Stimulated activated CD8-positive, alpha-beta memory T cell treated with anti-CD3 and anti-CD28 coated beads, Interleukin-15, amount 100 ng/mL, for 1 hour (primary cell): ENCODE measurements around the gene DSE.
"Not testable (repeated sequence)": the region's sequence is repeated elsewhere in the genome, so short reads cannot be mapped to it uniquely, and the experiment has no call there.

Experiments used
- DNase-seq: peaks from one replicate; pipeline ENCODE4 v3.0.0-alpha.2; 2020; ENCODE audit warnings: low read depth

DSE gene

DNA sequence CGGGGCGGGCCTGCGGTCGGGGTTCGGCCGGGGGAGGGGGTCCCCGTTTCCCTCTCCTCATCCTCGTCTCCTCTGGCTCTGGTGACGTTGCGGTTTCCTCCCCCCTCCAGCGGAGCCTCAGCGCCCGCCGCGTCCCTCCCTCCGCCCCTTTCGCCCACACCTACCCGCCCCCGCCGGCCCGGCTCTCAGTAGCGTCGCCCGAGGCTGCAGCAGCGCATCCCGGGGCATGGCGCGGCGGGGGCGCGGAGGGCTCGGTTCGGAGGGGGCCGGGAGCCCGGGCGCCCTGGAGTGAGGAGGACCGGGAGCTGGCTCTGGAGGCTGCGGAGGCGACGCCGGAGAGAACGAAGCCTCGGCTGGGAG, at the start of gene DSE:
Gene DSE (plus strand): TSS at position 188 of the 360 bp plus-strand sequence. CDS start 28,304 bp downstream, outside the sequence.
- peak; percentile 33 for DNase-seq

DNA sequence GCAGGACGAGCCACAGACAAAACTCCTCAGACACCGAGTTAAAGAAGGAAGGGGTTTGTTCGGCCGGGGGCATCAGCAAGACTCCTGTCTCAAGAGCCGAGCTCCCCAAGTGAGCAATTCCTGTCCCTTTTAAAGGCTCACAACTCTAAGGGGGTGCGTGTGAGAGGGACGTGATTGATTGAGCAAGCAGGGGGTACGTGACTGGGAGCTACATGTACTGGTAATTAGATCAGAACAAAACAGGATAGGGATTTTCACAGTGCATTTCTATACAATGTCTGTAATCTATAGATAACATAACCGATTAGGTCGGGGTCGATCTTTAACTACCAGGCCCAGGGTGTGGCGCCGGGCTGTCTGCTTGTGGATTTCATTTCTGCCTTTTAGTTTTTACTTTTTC, 48.8 kb upstream of the DSE start:
- DNase-seq: not testable (repeated sequence)

DNA sequence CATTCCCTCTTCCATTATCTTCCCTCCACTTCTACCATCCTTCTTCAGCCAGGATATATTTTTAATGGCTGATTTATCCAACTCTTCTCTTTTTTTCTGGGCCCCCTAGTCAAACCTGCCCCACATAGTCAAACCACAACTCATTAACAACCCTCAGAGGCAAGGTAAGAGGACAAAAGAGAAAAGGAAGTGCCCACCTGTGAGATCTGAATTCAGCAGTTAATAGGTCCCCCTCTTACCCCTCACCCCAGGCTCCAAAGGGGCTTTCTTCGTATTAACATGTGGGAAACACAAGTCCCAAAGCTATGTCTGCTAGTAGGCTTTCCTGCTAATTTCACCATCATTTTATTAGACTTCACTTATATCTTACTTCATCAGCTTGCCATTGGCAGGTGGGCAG, 46.9 kb upstream of the DSE start:
- DNase-seq: no peak

DNA sequence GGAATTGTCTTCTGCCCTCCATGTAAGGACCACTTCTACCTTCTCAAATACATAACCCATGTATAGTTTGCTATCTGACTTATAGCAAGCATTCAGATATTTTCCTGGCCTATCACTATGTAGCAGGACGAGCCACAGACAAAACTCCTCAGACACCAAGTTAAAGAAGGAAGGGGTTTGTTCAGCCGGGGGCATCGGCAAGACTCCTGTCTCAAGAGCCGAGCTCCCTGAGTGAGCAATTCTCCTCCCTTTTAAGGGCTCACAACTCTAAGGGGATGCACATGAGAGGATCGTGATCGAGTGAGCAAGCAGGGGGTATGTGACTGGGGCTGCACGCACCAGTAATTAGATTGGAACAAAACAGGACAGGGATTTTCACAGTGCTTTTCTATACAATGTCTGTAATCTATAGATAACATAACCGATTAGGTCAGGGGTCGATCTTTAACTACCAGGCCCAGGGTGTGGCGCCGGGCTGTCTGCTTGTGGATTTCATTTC, 45.1 kb upstream of the DSE start:
- DNase-seq: not testable (repeated sequence)

DNA sequence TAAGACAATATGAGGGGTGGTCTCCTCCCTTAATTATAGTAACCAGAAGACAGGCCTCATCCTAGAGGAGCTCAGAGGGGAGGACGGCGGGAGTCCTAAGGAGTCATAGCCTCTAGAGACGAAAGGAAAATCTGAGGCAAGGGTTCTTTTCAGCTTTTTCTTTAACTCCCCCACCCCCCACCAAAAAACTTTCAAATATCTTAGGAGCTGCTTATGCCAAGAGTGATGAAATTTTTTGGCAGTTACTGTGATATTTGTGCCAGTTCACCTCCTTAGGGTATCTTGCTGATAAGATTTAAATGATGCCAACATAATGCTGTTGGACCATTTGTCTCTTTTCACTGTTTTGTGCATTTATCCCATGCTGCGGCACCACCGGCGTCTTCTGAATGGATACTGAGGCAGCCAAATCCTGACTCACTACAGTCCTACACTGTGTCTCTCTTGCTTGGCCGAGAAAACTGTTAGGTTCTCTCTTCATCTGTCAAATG, 44.5 kb upstream of the DSE start:
- DNase-seq: no peak

DNA sequence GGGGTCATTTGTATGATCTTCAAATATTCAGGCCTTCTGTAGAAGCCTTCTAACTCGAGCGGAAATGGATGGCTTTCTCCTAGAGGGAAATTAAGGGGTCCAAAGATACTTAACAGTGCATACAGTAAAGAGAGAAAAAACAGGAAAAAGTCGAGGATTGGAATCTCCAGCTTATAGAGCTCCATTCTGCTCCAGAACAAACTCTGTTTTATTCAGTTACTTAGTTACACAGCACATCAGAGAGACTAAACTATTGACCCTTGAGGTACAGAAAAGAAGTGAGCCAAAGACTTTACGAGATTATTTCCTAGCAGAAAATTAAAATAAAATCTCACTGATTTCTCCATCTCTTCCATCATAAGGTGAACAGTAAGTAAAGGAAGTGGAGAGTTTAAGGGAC, 43.8 kb upstream of the DSE start:
- DNase-seq: no peak

DNA sequence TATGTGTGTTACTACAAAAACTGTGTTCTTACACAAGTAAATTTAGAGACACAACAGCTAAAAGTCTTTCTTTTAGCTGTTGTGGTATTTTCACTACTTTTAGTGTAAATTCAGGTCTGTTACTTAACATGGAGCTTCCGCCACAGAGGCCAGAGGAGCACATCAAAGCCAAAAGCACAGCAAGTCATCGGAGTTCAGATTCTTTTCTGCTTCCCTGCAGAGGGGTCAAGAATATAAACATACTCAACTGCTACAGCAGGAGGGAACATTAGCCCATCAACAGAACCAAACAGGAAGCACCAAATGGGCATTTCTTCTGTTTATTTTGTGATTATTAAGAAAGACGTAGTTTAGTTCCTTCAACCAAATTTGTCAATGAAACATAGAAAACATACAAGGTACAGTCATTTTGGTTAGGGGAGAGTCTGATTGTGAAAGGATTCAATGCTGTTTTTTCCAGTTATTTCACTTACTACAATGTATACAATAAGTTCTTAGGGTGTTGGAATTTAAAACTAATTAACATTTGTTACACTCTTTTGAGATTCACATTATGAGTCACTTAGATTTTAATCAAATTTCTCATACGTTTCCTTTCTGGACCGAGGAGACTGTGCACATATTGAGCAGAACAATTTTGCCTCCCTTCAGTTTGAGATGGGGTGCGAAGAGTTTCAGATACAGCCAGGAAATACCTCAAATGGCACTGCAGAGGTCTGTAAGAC, 42.8 kb upstream of the DSE start:
- no peak for DNase-seq

DNA sequence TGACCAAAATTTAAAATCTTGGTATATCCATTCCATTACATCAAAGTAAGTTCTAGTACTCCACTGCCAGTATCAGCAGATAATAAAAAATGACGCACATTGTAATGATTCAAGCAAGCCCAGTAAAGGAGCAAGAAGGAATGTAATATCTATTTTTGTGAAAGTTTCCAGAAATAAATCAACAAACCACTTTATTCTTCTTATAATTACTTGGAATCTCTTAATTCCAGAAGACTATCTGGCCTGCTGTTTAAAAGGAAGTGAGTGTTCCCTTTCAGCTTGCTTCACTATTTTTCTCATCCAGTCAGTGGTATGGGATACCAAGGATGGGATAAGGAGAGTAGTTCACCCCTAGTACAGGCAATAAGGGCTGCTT, 42.2 kb upstream of the DSE start:
- DNase-seq: no peak

DNA sequence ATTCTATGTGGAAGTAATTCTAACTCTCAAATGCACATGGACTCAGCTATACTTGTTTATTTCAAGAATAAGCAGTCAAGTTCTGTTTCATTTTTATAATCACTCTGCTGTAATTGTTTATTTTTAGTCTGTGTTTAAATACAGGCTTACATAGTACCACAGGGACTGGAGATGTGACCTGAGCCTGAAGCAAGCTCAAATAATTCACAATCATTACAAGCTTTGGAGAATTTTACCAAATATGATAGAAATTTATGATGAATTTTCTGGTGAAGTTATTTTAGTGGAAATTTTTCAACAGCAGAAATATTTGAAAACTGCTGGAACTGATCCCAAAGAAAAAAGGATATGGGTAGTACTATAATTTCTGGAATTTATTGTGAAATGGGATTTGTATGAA, 41.6 kb upstream of the DSE start:
- no peak for DNase-seq

DNA sequence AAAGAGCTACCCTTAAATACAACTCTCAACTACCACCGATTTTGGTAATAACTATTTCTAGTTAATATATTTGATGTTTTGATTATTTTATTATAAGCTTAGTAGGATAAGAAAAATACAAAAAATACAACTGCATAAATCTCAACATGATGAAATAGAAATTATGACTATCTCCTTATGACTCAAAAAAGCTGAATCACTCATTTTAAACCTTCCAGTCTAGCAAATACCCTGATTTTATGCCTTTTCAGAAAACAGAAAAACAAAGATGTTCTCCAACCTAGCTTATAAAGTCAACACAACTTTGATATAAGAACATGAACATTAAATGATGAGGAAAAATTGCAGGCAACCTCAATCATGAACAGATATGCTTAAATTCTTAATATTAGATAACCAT, 40.2 kb upstream of the DSE start:
- DNase-seq: no peak

DNA sequence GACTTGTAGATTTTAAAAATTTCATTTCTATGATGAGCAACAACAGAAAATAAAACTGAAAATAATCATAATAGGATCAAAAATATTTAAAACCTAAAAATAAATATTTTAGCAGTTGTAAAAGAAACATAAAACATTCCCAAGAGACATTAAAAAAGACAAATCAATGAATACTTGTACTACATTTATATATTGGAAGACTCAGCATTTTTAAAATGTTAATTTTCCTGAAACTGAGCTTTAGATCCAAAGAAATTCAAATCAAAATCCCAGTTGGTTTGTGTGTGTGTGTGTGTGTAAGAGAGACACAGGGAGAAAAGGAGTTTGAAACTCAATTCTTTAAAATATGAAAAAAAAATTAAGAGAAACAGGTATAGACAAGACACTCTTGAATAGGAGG, 38.7 kb upstream of the DSE start:
- no peak for DNase-seq

DNA sequence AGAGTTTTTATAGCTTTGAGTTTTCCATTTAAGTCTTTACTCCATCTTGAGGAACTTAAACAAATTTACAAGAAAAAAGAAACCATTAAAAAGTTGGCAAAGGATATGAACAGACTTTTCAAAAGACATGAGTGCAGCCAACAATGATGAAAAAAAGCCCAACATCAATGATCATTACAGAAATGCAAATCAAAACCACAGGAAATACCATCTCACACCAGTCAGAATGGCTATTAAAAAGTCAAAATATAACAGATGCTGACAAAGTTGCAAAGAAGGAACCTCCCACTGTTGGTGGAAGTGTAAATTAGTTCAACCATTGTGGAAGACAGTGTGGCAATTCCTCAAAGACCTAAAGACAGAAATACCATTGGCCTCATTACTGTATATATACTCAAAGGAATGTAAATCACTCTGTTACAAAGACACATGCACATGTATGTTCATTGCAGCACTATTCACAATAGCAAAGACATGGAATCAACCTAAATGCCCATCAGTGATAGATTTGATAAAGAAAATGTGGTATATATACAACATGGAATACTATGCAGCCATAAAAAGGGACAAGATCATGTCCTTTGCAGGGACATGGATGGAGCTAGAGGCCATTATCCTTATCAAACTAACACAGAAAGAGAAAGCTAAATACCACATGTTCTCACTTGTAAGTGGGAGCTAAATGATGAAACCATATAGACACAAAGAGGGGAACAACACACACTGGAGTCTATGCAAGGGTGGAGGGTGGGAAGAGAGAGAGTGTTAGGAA, 35.9 kb upstream of the DSE start:
- not testable (repeated sequence) for DNase-seq

DNA sequence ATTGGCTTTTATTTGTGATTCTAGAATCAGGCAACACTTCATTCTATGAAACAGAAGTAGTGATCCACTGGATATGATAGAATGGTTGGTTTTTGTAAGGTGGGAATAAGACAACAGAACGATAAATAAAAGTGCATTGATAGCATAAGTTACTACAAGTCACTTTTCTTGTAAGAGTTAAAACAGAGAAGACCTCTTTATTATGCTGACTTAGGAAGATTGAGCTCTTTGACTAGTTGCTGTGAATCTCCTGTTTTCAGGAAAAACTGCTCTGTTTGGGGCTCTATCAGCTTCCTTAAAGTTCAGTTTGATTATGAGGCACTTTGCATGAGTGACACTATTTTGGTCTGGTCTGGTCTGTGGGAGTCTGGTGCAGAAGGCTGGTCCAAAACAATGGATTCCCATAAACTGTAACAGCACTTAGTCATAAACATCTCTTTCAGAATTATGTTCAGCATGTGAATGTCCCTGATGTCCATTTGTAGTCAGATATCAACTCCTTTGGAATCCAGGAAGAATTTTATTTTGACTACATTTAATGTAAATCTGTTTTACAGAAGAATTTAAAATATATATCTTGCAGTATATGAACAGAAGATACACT, 35.0 kb upstream of the DSE start:
- no peak for DNase-seq

DNA sequence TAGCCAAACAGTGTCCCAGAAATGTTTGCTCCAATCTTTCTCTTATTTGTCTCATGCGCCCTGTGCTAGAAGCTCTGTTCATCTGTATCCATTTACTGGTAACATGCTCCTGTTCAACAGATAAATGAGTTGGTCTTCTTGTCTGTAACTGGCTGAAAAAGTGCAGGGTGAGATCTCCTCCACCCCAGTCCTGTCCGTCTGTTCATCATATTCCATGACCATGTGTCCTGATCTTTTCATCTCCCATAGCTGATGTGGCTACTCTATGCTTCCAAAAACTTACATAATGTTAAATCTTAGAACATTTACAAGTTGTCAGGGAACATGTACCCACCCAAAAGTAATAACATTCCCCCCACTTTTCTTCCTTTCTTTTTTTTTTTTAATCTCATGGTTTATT, 31.8 kb upstream of the DSE start:
- DNase-seq: no peak

DNA sequence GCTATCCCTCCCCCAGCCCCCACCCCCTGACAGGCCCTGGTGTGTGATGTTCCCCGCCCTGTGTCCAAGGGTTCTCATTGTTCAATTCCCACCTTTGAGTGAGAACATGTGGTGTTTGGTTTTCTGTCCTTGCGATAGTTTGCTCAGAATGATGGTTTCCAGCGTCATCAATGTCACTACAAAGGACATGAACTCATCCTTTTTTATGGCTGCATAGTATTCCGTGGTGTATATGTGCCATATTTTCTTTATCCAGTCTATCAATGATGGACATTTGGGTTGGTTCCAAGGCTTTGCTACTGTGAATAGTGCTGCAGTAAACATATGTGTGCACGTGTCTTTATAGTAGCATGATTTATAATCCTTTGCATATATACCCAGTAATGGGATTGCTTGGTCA, 30.1 kb upstream of the DSE start:
- DNase-seq: not testable (repeated sequence)

DNA sequence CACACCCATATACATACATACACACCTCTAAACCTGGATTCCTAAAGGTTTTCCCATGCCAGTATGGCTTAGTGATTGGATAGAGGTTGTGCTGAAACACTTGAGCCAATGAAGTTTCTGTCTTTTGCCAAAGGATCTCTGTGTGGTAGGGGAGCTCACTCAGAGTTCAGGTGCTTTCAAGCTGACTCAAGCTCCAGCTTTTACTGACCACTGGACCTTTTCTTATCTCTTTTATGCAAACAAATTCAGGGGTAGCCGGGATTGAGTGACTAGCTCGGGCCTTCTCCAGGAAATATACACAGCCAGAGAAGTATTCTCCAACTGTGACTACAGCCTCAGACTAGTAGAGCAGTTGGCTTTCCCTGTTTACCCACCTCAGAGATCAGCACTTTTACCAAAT, 21.5 kb upstream of the DSE start:
- DNase-seq: no peak

DNA sequence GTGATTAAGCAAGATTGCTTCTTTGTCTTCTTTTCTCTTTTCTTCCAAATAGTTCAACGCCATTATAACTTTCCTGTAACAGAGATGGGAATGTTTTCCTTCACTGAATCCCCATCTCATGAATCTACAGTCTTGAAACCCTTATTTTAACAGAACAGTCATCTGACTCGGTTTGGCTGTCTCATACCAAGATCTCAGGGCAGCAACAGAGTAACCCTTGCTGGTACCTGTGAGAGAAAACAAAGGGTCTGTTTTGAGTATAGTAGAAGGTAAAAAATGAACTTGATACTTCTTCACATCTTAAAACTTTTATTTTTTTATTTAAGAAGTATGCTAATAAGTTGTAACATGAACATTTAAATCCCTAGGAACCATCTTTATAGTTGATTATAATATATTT, 19.6 kb upstream of the DSE start:
- no peak for DNase-seq

DNA sequence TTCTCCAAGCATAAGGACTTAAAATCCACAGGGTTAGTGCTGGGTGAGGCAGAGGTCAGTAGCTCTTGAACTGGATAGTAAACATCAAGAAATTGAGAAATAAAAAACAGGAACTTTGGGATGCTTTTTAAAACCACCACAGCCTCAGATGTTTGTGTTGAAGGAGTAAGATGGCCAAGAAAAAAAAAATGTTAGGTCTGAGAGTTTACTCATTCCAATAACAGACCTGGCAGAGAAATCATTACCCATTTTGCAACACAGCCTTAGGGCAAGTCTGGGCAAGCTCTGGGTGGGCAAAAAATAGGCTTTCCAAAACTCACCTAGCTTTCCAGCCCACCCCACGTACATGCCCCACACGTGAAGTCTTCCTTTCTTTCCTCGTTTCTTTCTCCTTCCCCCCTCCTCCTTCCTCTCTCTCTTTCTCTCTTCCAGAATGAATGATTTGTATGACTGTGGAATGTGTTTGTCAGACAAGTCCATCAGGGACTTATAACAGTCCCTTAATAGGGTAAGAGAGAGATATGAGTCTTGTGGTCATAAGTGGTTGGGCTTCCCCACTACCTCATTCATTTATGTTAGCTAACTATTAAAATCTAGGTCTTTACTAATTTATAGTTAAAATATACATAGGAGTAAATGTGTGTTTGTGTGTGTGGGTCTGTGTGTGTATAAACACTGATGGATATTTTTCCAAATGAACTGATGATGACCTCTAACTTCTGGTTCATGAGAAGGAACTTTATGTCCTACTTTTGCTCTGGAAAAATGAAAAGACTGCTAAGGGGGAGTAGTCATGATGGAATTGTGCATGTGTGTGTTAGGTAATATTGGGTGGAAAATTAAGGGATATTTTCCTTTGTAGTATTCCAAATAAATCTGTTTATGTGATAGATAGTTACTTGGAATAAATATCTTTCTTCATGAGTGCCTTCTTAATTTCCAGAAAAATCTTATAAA, 18.0 kb upstream of the DSE start:
- no peak for DNase-seq

DNA sequence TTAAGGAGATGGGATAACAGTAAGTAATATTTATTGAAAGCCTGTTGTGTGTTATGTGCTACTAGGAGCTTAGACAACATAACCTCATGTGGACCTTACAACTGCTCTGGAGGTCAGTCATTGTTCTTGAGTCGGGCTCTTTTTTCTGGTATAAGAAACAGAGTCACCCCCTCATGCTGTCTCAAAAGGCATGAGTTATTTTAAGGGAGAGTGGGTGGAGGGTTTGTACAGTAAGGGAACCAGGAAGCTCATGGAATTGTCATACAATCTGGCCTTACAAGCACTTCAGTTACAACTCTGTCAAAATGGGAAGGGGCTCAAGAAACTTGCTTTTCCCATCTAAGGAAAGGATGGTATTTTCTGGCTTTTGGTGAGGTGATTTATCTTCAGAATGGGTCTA, 16.5 kb upstream of the DSE start:
- no peak for DNase-seq

DNA sequence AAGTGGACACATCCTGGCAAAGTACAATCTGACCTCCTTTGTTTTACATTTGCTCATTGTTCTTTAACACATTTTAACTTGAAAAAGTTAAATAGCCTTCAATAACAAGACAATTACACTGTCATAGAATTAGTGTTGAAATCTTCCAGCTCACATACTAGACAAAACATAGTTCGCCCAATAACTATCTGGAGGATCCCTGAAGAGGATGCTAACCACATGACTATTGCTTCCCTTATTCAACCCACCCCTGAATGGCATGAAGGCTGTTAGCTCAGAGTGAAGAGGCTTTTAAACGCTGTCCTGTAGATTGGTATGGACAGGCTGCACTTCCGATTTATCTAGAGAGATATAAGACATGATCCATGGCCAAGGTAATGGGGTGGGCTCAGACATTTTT, 15.0 kb upstream of the DSE start:
- no peak for DNase-seq

DNA sequence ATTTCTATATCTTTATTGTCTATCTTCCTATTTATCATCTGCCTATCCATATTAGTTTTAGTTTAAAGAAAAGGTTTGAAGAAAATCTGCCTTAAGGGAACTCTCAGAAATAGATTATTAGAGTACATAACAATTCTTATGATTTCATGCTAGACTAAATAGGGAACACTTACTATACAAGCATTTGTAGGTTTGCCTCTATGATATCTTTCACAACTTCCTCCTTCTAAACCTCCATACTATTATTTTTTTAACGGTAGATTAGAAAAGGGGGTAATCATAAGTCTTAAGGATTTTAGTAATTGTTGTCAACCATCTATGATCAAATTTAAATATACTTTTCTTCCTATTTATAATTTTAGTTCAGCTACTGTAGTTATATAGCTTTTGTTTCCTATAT, 11.6 kb upstream of the DSE start:
- no peak for DNase-seq

DNA sequence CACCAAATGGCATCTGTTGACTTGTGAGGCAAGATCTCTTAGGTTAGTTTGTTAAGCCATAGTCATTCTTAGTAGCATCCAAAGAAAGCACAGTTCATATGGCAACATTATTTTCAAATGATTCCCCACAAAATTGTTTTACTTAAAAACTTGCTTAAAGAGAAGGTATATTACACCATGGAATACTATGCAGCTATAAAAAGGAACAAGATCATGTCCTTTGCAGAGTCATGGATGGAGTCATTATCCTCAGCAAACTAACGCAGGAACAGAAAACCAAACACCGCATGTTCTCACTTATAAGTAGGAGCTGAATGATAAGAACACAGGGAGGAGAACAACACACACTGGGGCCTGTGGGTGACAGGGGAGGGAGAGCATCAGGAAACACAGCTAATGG, 10.9 kb upstream of the DSE start:
- no peak for DNase-seq
